ENCODE results near the gene CITED2.
"Not testable (repeated sequence)": the region's sequence is repeated elsewhere in the genome, so short reads cannot be mapped to it uniquely, and the experiment has no call there.

CITED2 gene

DNA sequence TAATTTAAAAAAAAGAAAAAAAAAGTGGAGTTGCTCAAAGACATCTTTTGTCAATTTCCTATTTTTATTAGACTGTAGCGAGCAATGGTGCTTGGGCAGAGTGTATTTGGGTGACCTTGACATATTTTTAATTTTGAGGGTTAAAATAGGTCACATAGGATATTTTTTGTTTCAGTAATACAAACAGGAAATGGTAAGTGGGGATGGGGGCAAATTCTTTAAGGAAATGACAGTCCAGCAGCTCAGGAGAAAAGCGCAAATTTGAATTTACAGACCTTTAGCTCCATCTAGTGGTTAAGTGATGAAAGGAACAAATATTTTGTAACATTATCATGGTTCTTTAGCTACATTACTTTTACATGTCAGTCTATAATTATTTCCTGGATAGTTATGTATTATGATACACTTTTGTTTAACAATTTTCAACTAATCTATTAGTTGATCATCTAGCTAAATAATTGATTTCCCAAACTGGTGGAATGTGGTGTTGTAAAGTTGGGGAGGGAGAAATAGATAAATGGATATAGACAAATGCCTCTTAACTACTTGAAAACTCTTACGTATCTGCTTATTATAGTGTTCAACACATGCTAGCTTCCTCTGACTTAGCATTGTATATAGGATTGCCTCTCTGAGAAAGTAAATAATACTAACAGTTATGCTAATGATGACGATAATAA, 10.0 kb downstream of the CITED2 start:
- no peak for DNase-seq

DNA sequence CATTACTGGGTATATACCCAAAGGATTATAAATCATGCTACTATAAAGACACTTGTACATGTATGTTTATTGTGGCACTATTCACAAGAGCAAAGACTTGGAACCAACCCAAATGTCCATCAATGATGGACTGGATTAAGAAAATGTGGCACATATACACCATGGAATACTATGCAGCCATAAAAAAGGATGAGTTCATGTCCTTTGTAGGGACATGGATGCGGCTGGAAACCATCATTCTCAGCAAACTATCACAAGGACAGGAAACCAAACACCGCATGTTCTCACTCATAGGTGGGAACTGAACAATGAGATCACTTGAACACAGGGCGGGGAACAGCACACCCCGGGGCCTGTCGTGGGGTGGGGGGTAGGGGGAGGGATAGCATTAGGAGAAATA, 10.7 kb downstream of the CITED2 start:
- not testable (repeated sequence) for DNase-seq

DNA sequence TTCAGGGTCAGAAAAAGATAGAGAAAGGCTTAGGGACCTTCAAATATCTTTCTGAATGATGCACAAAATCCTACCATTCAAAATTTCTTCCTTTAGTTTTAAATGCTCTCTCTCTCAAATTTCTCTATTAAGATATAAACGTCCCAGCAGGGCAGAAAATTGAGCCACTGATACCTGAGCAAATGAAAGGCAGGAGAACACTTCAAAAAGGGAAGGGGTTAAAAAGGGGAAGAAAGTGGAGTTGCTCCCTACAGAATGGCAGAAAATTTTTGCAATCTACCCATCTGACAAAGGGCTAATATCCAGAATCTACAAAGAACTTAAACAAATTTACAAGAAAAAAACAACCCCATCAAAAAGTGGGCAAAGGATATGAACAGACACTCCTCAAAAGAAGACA, 11.3 kb downstream of the CITED2 start:
- not testable (repeated sequence) for DNase-seq

DNA sequence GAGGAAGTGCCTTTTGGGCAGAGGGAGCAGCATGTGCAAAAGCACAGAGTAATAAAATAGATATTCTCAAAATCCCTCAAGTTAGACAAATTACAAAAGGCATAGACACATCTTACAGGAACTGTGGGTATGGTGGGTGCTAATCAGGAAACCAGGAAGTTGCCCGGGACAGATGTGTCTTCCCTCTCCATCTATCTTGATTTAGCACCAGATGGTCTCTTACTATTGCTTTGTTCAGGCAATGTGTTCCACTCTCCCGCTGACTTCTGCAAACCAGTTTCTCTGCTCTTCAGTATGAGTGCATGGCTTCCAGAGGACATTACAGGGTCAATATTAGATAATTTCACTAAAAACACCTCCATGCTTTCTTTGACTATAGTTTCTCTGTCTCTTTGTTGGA, 13.2 kb downstream of the CITED2 start:
- DNase-seq = no peak

DNA sequence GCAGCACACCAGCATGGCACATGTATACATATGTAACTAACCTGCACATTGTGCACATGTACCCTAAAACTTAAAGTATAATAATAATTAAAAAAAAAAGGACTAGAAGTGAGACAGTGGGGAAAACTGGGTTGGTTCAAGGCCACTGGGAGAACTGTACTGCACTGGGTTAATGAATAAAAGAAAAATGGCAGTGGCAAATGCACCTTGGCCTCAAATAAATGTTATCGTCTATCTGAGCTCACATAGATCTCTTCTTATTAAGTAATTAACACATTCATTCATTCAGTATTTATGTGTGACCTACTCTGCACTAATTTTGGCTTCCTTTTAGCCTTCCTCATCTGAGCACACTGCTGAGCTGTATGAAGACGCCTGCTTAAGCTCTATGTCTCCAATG, 17.5 kb downstream of the CITED2 start:
- no peak for DNase-seq

DNA sequence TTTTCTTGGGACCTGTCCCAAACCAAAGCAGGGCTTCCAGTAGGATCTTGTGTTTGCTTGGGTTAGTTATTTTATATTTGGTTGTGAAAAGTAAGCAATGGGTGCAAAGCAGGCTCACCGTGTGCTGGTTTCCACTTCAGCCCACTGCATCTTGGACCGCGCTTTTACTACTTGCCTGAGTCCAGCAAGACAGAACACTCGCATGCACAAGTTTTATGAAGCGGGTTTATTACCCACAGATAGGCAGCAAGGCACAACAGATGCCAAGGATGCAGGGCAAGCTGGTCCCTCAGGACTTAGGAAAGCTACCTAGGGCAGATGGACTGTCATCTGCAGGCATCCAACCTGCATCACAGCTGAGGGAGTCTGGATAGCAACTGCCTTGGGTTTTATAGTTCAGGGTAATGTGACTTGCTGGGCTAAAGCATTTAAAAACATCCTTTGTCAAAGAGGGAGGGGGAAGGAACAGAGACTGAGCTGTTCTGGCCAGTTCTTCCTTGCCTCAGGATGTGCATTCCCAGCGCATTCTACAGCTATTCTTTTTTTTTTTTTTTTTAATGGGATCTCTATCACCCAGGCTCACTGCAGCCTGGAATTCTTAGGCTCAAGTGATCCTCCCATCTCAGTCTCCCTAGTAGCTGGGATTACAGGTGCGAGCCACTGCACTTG, 18.5 kb downstream of the CITED2 start:
- no peak for DNase-seq

DNA sequence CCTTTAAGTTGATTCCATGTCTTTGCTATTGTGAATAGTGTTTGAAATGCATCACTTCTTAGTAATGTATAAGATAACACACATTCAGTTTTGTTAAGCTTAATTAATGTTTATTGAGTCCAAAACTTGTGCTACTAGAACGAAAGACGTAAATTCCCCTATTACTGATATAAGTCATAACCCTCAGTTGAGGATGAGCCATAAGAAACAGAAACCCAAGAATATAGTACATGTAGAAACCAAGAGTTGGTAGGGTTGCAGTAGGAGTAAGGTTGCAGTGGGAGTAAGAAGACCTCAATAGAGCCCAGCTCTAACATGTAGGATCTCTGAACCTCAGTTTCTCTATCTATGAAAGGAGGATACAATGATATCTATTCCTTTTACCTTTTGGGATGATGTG, 19.3 kb downstream of the CITED2 start:
- no peak for DNase-seq

DNA sequence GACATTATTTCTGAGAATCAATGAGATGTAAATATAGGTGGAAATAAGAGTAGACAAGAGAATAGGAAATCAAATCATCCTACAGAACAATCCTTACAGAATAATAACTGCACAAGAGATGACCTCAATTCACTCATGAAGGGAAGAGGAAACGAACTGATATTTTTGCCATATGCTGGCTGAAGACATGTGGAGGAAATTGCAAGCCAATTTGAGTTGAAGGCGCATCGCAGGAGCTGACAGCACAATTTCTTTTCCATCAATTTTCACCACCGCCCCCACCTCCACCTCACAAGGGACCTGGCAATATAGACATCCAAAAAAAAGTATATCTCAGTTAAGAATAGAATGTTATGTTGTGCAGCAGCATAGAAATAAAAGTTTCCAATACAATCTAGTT, 20.3 kb downstream of the CITED2 start:
- DNase-seq = no peak

DNA sequence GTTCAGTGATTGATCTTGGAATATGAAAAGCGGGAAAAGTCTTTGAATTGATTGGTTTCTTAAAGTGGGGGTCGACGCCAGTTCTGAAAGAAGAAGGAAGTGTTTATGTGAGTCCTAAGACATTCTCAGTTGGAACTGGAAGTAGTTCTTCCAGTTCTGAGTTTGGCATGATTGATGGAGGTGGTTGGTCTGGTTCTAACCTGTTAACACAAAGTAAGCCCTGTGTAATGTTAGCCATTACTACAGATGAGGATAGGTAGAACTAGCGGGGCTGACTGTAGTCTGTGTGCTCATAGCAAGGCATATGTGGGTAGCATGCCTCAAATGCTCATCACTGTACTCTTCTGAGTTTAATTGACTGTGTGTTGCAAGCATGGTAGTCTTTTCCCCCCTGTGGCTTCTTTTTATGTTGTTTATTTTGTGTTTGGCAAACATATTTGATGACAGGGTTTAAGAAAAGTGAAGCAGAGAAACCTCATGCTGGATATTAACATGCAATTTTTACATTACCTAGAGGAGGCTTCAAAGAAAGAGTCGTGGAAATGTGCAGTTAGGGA, 24.9 kb downstream of the CITED2 start:
- DNase-seq = no peak

DNA sequence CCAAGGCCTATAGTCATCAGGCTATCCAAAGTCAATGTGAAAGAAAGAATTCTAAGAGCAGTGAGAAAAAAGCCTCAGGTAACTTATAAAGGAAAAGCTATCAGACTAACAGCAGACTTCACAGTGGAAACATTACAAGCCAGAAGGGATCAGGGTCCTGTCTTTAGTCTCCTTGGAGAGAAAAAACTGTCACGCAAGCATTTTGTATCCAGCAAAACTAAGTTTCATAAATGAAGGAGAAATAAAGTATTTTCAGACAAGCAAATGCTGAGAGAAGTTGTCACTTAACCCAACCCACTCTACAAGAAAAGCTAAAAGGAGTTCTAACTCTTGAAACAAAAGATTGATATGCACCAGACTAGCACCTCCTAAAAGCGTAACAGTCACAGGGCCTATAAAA, 28.1 kb downstream of the CITED2 start:
- no peak for DNase-seq

DNA sequence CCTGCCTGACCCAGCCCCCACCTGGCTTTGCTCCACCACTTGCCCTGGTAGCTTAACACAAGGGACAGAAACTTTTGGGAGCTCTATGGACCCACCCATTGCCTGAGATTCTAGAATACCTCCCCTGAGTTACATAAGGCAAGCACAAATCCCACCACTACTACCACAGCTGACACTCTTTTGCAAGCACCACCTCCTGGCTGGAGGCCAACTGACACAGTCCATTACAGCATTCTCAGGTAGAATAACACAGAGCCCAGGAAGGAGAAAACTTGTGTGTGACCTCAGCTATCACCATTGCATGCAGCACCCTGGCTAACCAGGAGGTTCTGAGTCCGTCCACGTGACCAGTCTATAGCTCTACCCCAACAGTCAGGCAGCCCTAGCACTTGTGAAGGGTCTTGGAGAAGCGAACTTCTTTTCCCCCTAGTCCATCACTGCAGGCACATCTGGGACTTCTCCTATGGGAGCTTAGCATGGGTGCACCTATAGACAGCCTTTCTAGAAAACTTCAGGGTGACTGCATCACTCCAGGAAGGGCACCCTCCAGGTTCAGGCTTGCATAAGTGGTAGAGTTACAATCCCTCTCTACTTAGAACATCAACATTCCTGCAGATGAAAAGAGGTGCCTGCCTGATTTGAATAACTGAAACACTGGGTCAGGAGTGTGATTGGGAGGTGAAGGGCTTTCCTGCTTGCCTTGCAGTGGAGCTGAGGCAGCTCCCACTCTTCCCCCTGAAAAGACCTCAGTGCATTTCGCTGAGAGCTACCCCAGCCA, 30.1 kb downstream of the CITED2 start:
- DNase-seq = no peak

DNA sequence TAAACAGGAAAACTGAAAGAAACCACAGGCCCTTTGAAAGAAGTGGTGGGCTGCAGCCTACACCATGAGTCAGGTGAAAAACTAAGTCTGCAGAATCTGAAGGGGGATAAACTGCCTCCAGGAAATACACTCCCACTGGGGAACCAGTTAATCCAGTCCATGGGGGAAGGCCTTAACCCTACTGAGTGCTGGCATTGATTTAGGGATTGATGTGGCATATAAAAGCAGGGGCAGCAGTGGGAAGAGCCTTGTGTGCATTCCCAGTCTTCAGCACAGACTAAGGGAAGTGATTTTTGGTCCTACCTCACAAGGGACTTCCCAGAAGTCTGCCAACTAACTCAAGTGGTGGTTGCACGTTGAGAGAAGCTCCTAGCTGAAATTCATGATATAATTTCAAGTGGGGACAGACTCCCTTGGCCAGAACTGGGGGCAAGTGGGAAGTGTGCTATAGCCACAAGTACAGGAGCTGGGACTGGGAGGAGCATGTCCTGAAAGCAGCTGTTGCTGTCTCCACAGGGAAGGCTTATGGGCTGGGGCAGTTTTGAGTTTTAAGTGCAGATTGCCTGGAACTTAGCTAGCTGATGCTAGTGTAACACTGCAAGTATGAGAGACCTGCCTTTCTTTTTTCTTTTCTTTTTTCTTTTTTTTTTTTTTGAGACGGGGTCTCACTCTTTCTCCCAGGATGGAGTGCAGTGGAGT, 31.2 kb downstream of the CITED2 start:
- DNase-seq = no peak

DNA sequence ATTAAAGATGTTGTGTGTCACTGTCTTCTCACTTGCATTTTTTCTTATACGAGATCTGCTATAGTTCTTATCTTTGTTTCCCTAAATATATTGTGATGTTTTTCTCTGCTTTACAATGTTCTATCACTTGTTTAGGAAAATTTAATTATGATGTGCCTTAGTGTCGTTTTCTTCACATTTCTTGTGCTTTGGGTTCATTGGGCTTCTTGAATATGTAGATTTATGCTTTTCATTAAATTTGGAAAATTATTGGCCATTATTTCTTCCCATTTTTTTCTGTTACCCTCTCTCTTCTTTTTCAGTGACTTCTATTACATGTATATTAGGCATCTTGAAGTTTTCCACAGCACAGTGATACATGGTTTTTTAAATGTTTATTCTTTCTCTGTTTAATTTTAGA, 33.4 kb downstream of the CITED2 start:
- DNase-seq = no peak

DNA sequence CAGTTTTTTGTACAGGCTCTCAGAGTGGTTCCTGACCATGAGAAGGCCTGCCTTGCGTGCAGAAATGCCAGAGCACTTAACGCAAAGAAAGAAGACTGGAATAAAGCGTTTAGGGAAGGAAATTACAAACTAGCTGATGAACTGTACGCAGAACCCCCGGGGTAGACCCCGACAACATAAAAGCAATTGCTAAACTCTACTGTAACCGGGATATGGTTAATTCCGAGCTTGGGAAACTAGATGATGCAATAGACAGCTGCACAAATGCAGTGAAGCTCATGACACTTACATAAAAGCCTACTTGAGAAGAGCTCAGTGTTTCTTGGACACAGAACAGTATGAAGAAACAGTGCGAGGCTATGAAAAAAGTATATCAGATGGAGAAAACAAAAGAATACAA, 35.7 kb downstream of the CITED2 start:
- no peak for DNase-seq

DNA sequence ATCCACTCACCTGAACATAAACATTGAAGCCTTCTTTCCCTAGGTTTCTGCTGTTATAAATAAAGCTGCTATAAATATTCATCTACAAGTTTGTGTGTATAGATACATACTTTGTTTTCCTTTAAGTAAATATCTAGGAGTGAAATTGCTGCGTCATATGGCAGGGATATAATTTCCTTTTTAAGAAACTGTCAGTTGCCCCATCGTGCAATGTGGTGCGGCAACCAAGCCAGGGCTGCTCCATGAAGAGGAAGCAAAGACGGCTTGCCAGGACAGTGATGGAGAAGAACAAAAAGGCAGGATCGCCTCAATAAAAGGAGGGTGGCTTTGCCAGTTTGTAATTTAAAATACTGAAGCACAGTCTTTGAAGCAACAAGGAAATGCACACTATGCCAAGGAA, 36.6 kb downstream of the CITED2 start:
- DNase-seq = no peak

DNA sequence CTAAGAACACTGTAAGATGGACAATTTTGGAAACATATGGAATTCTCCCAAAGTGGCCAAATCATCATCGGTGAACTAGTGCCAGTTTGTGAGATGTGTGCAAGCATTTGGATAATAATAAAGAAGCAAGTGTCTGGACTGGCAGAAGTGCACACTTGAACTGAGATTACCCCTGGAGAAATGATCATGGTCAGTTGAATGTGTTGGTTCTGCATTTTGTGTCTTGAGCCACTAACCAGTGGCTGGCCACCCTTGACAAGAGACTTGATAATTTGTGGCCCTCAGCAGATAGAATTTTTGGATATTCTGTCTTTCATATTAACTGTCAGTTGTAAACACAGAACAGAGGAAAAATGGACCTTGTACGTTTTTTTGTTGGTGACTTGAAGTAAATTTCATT, 37.4 kb downstream of the CITED2 start:
- no peak for DNase-seq

DNA sequence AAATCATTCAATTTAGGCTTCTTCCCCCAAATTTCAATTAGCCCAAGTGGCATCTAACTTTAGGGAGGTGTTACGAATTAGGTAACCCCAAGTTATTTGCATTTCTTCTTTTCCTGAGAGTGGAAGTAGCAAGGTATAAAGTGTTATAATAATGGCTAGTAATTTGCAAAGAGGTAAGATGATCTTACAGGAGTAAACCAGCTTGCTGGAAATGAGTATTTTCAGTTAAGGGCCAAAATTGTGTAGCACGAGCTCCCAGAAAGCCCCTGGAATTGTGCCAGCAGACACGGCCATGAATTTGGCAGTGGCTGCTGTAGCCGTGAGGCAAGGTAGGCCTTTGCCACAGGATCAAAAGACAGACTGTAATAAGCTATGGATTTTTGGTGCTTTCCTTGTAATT, 38.0 kb downstream of the CITED2 start:
- DNase-seq = no peak

DNA sequence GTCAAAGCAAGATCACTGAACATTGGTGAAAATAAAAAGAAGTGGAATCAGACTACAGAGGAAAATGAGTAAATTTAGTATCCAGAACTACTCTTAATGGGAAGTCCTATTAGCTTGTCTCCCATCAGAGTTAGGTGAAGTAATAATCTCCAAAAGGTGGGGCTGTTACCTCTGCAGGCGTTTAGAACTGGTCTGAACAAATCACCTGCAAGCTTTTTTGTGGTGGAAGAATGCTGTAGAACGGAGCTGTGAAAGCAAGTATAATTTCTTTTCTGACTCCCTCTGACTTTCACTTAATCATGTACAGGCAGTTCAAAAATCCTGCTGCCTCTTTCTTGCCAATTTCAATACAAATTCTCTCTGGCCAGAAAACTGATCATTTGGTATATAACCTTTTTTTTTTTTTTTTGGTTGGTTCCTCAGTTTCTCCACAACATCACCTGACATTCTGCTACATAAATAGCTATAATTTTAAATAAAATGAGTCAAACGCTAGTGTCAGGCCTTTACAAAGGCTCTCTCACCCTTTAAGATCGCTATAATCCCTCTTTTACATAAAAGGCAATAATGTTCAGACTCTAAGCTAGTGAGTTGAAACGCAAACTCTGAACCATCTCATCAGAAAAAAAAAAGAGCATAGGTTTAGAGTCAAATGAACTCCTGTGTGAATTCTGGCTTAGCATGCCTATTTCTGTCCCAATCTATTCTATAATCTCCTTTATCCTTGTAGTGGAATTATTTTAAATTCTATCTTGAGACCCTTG, 38.8 kb downstream of the CITED2 start:
- no peak for DNase-seq

DNA sequence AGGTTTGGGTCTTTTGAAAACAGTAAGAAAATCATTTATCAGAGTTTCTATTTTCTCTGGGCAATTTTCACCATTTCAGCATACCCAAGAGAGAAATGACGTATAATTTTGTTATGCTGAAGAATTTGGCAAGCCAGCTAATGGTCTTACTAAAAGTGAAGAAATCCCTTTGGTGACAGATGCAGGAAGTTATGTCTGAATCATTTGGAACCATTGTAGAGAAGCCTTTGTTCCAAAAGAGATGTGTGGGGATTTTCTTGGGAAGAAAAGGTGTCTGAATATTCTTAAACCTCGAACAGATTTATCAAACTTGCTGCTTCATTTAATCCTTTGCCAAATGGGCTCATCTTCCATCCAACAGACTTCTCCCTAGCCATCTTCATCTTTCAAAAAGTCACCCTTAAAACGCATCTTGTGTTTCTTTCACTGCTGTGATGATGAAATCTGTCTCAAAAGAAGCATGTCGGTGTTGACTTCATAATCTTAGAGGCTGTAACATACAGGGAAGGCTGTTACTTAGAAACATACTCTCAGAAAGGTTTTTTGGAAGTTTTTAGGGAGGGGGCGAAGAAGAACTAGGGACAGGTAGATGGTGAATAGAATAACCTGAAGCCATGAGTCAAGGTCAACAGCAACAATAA, 39.5 kb downstream of the CITED2 start:
- no peak for DNase-seq

DNA sequence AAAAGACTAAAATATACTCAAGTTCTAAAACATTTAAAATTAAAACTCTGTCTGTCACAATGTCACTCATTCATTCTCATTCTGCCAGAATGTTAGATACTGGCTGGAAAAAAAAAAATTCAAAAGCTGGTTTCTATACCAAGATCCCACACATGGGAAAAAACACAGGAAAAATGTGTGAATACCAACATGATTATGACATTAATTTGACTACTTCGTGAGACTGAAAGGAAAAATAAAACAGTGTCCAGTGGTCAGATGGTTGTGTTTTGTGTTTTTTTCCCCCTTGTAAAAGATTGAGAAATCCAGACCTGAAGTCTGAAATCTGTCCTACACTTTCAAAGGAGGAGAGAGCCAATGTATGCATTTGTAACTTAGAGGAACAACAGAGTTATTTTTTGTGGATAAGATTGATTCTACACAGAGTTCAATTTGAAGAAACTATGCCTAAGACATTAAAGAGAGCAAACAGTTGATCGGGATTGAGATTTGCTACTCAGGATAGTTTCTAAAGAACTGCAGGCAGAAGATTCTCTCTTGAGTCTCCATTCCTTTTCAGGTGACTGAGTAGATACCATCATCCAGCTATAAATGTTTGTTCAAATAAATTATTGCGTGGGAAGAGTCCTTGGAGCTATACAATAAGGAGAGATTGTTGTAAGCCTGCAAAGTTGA, 43.5 kb downstream of the CITED2 start:
- no peak for DNase-seq

DNA sequence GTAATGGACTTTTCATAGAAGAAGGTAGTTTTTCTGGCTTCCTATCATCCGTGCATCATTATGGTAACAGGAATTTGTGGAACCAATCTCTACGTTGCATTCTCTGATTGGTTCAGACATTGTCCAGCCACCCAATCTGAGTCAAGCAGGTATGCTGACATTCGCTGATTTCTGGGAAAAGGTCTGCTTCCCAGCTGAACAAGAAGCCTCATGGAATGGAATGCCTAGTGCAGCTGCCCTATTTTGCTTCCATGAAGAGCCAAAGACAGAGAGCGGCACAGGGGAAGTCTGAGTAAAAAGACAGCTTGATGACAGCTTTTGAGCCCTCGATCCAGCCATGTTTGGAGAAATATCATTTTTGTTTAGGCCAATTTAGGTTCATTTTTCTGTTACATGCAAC, 44.1 kb downstream of the CITED2 start:
- DNase-seq = no peak
